Gastroesophageal sphincter (tissue), 4 donors: ENCODE data around the gene LIMA1. TPM values are rescaled to one million over a fixed set of nuclear protein-coding genes. Genes with fewer than 3 reads are reported as not detected.

ENCODE experiments used
- small RNA-seq, 4 donors: library from RNA; depleted of rRNA; stranded (forward); fragments of <200 nt; gene quantifications; one replicate each; pipeline ENCODE3, GENCODE V24; 2016
- total RNA-seq, 4 donors: library from RNA; depleted of rRNA; stranded (reverse); fragments of >200 nt; gene quantifications; one replicate each; pipeline ENCODE4 v1.1.0, GENCODE V29; 2016

The LIMA1 gene
- total RNA-seq, 4 donors from 2014 or later: 27.6 to 91.3 (median 64.6) TPM

Small RNAs within 50 kb of the gene (small RNA-seq; reads per million reads assigned to genes)
- gene MIR1293 (0 reads per million in 4 donors), gene RNU6-1093P (0 reads per million in 4 donors)

Other genes starting within 250 kb of the LIMA1 start
- 1 to 10 TPM in 3 of 4 donors, under 1 TPM in 1; 0.82 to 4.9 (median 3.1) TPM for gene ASIC1, start 225.9 kb downstream of the LIMA1 start, total RNA-seq
- gene SMARCD1, start 198.2 kb downstream of the LIMA1 start, total RNA-seq: 10 to 100 TPM; 26.6 to 52.8 (median 44.2) TPM
- gene GPD1, start 179.5 kb downstream of the LIMA1 start, total RNA-seq: 10 to 100 TPM in 1 of 4 donors, 1 to 10 TPM in 1, under 1 TPM in 2; 0.08 to 49.5 (median 1.3) TPM
- 100 to 1,000 TPM in 1 of 4 donors, 10 to 100 TPM in 3; 66.1 to 111 (median 81.0) TPM for gene COX14, start 171.3 kb downstream of the LIMA1 start, total RNA-seq
- 10 to 100 TPM; 23.4 to 27.9 (median 26.4) TPM for gene CERS5, start 116.2 kb downstream of the LIMA1 start, total RNA-seq
- not detected for gene FAM186A, start 113.1 kb upstream of the LIMA1 start, total RNA-seq
- gene LARP4, start 117.4 kb upstream of the LIMA1 start, total RNA-seq: 10 to 100 TPM; 30.0 to 68.2 (median 56.8) TPM
- gene DIP2B, start 221.5 kb upstream of the LIMA1 start, total RNA-seq: 10 to 100 TPM; 19.8 to 25.9 (median 23.8) TPM